SK-N-SH (cell line): ENCODE results near the gene C6orf15. TPM values are rescaled to one million over a fixed set of nuclear protein-coding genes. Genes with fewer than 3 reads are reported as not detected.

Source experiments
- CTCF ChIA-PET: fragments of 300-600, 350-600 bp; formaldehyde crosslinking; extraction: SDS; loops from one replicate; lab custom pipeline; 2021; lab: Yijun Ruan, JAX
- POLR2A ChIA-PET: fragments of 350-600 bp; sonication (Branson Sonifier 250); formaldehyde crosslinking; extraction: SDS; loops from one replicate; lab custom pipeline; 2020; ENCODE audit warnings: antibody characterized with exemption, inconsistent platforms; lab: Yijun Ruan, JAX
- DNase-seq: peaks from one replicate; pipeline ENCODE4 v3.0.0; 2012
- H2AFZ ChIP-seq: fragments of 200-600 bp; sonication (generic); 2 replicates; pipeline ENCODE4 v1.8.1; 2016; ENCODE audit warnings: antibody characterized with exemption, mild to moderate bottlenecking, low read depth
- H3F3A ChIP-seq: fragments of 200-600 bp; sonication (generic); replicated peaks from 2 replicates; pipeline ENCODE3; 2016; ENCODE audit warnings: antibody characterized with exemption, mild to moderate bottlenecking; ENCODE audit not compliant: insufficient read depth
- H3K27ac ChIP-seq, 2 experiments: fragments of 200-500 bp in 1 of 2; fragments of 200-600 bp in 1 of 2; sonication (Bioruptor generic) in 1 of 2; sonication (generic), shearing (Covaris generic) in 1 of 2; 2 replicates each; pipeline versions ENCODE4 v1.5.1 to v1.6.1; 2014 to 2016; ENCODE audit warnings: low read depth in 2 of 2, inconsistent platforms in 1 of 2, low read length in 1 of 2, mild to moderate bottlenecking in 1 of 2, mixed read lengths in 1 of 2
- H3K27me3 ChIP-seq: fragments of 200-600 bp; sonication (generic), shearing (Covaris generic); 2 replicates; pipeline ENCODE4 v1.6.1; 2016; ENCODE audit warnings: mixed run types; ENCODE audit not compliant: insufficient read depth
- H3K36me3 ChIP-seq, 2 experiments: fragments of 200-500 bp in 1 of 2; fragments of 200-600 bp in 1 of 2; sonication (Bioruptor generic) in 1 of 2; sonication (generic) in 1 of 2; replicated peaks in 1 of 2; 2 replicates each; pipeline versions ENCODE3 to v1.5.1; 2014 to 2016; ENCODE audit warnings: low read length in 1 of 2, mild to moderate bottlenecking in 1 of 2; ENCODE audit not compliant: insufficient read depth in 2 of 2, control insufficient read depth in 1 of 2
- H3K4me1 ChIP-seq, 2 experiments: fragments of 200-500 bp in 1 of 2; fragments of 200-600 bp in 1 of 2; sonication (Bioruptor generic) in 1 of 2; sonication (generic), shearing (Covaris generic) in 1 of 2; 2 replicates each; pipeline versions ENCODE4 v1.5.1 to v1.6.1; 2014 to 2016; ENCODE audit warnings: low read depth in 1 of 2, low read length in 1 of 2, mixed run types in 1 of 2; ENCODE audit not compliant: insufficient read depth in 2 of 2, control insufficient read depth in 1 of 2
- H3K4me2 ChIP-seq: fragments of 200-600 bp; sonication (generic), shearing (Covaris generic); 2 replicates; pipeline ENCODE4 v1.6.1; 2017; ENCODE audit warnings: mixed run types
- H3K4me3 ChIP-seq, 2 experiments: fragments of 200-500 bp in 1 of 2; fragments of 200-600 bp in 1 of 2; sonication (Bioruptor generic) in 1 of 2; sonication (generic), shearing (Covaris generic) in 1 of 2; 2 replicates each; pipeline versions ENCODE4 v1.5.1 to v1.8.1; 2014 to 2016; ENCODE audit warnings: low read depth in 2 of 2, inconsistent platforms in 1 of 2, low read length in 1 of 2, mild to moderate bottlenecking in 1 of 2, mixed read lengths in 1 of 2, moderate library complexity in 1 of 2
- H3K79me2 ChIP-seq: fragments of 200-600 bp; sonication (generic); 2 replicates; pipeline ENCODE4 v1.8.1; 2017; ENCODE audit warnings: mild to moderate bottlenecking; ENCODE audit not compliant: insufficient read depth
- H3K9ac ChIP-seq: fragments of 200-600 bp; sonication (generic); 2 replicates; pipeline ENCODE4 v1.6.1; 2017; ENCODE audit warnings: mixed run types
- H3K9me2 ChIP-seq: fragments of 200-600 bp; sonication (generic); 2 replicates; pipeline ENCODE4 v1.6.1; 2017; ENCODE audit warnings: mixed run types
- H3K9me3 ChIP-seq: fragments of 200-600 bp; sonication (generic); 2 replicates; pipeline ENCODE4 v1.6.1; 2017; ENCODE audit warnings: mixed run types, mild to moderate bottlenecking, moderate library complexity
- H4K20me1 ChIP-seq: fragments of 200-600 bp; sonication (generic); 2 replicates; pipeline ENCODE4 v1.6.1; 2017; ENCODE audit warnings: mild to moderate bottlenecking, mixed run types; ENCODE audit not compliant: insufficient read depth
- EP300 ChIP-seq, 2 experiments: IDR thresholded peaks; 2 replicates each; pipeline versions ENCODE4 v1.4.0 to v1.6.1; 2012; ENCODE audit warnings: borderline replicate concordance in 1 of 2, low read depth in 1 of 2, low read length in 1 of 2
- FOSL2 ChIP-seq: IDR thresholded peaks from 2 replicates; pipeline ENCODE4 v1.4.0; 2012; ENCODE audit warnings: low read depth, mild to moderate bottlenecking, moderate library complexity, borderline replicate concordance
- FOXJ3 ChIP-seq: sonication (generic); formaldehyde crosslinking; IDR thresholded peaks from 2 replicates; pipeline ENCODE4 v1.5.1; 2020; ENCODE audit warnings: mild to moderate bottlenecking, missing genetic modification reagents
- FOXM1 ChIP-seq: IDR thresholded peaks from 2 replicates; pipeline ENCODE4 v1.4.0; 2012; ENCODE audit warnings: low read depth, mild to moderate bottlenecking
- JUND ChIP-seq: IDR thresholded peaks from 2 replicates; pipeline ENCODE4 v1.4.0; 2012
- SMC3 ChIP-seq: IDR thresholded peaks from 2 replicates; pipeline ENCODE4 v1.6.1; 2012; ENCODE audit warnings: low read depth, low read length, improper control_type of control experiment
- TEAD4 ChIP-seq: IDR thresholded peaks from 2 replicates; pipeline ENCODE4 v1.4.0; 2012; ENCODE audit warnings: mild to moderate bottlenecking, borderline replicate concordance; ENCODE audit not compliant: insufficient read depth
- WGBS: methylation state at CpG from one replicate; pipeline ENCODE4 v1.1.6; 2017; ENCODE audit warnings: low lambda C conversion rate; 5-methylcytosine and 5-hydroxymethylcytosine counted together
- polyA plus RNA-seq, 3 experiments: library from polyadenylated mRNA; depleted of rRNA; stranded (reverse); fragments of >200 nt; gene quantifications; 2 replicates each; pipeline ENCODE4 v1.2.3, GENCODE V29; 2012
- TF ChIP-seq, protein P1 (sequence below): IDR thresholded peaks from 2 replicates; pipeline ENCODE4 v1.4.0; 2012; ENCODE audit warnings: low read depth
- TF ChIP-seq, protein P2 (sequence below): fragments of 200-600 bp; sonication (generic); IDR thresholded peaks from 2 replicates; pipeline ENCODE4 v1.6.1; 2017; ENCODE audit warnings: antibody characterized with exemption, mild to moderate bottlenecking, moderate library complexity
- TF ChIP-seq, protein P3 (sequence below): fragments of 150-350 bp; IDR thresholded peaks from 2 replicates; pipeline ENCODE4 v1.6.1; 2016; ENCODE audit warnings: mild to moderate bottlenecking, low read depth, low read length

The C6orf15 gene
- polyA plus RNA-seq, 1 of the 3 experiments (the other 2 are of a cell fraction), result not detected

DNA sequence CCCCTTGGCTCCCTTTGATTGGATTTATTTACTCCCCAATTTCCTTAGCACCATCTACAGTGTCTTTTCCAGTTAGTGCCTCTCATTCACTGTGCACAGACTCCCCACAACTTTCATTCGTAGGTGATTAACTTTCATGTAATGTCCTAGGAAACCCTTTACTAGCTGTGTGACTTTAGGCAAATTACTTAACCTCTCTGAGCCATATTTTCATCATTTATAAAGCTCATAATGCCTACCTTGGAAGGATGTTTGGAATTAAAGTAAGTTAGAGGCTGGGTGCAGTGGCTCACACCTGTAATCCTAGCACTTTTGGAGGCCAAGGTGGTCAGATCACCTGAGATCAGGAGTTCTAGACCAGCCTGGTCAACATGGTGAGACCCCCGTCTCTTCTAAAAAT lies 20.1 kb downstream of the C6orf15 start:
- no peak overlapping the region for H3K4me3 ChIP-seq
- CTCF ChIA-PET, result interaction anchor here (0.7 to 2.4 kb wide), 5 partner anchors 9 to 552 kb away, joined by 3 to 12 read pairs (median 4); no protein-coding TSS in a partner anchor

DNA sequence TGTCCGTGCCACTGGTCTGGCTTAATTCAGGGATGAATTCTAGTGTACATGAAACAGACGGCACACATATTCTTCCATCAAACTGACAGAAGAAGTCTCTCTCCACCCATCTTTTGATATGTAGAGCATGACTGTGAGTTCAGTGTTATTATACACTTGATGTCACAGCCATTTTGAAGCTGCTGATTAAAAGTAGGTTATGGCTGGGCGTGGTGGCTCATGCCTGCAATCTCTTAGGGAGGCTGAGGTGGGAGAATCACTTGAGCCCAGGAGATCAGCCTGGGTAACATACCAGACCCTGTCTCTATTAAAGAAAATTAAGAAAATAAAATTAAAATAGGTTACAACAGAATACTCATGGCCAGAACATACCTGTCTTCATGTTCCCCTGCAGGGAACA lies 20.7 kb downstream of the C6orf15 start:
- Histone ChIP-seq H3K4me2 (no peak overlapping the region), H3K36me3 (no peaks in the 10 kb centered on the region), H3K9ac (no peak overlapping the region), H3K4me3 (no peak overlapping the region), H3F3A (peaks cover 26% of the 10 kb centered on the region), H2AFZ (no peak overlapping the region), H3K9me2 (no peaks in the 10 kb centered on the region), H4K20me1 (no peaks in the 10 kb centered on the region), H3K9me3 (no peaks in the 10 kb centered on the region), H3K27me3 (no peaks in the 10 kb centered on the region), H3K27ac (no peak overlapping the region), H3K79me2 (no peaks in the 10 kb centered on the region; the same call in 1 of the 2 replicates), H3K4me1 (peaks cover 11 to 18% of the 10 kb centered on the region in 2 experiments; a peak in 3 of 4 replicates)
- DNase-seq, result no peak
- 41% methylated on average over 3 of the region's 3 CpGs for WGBS
- TF ChIP-seq TEAD4 (no peak), FOXJ3 (CRISPR knock-in tag) (no peak)
- POLR2A ChIA-PET, result no interaction called here
- CTCF ChIA-PET, result interaction anchor here (0.9 to 2.4 kb wide), 5 partner anchors 12 to 551 kb away, joined by 3 to 12 read pairs (median 4); no protein-coding TSS in a partner anchor

More for the DNA sequence above, 20.1 kb downstream of the C6orf15 start:
- TF ChIP-seq EP300 (IDR thresholded peaks at IDR 0.05; ENCODE audit: borderline replicate concordance in 1 of 2, low read depth in 1 of 2, low read length in 1 of 2) (no peak), SMC3 (no peak), FOSL2 (no peak), FOXM1 (no peak), TEAD4 (no peak), JUND (no peak)
- TF ChIP-seq, protein P1, sequence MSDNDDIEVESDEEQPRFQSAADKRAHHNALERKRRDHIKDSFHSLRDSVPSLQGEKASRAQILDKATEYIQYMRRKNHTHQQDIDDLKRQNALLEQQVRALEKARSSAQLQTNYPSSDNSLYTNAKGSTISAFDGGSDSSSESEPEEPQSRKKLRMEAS, result no peak
- TF ChIP-seq, protein P2, sequence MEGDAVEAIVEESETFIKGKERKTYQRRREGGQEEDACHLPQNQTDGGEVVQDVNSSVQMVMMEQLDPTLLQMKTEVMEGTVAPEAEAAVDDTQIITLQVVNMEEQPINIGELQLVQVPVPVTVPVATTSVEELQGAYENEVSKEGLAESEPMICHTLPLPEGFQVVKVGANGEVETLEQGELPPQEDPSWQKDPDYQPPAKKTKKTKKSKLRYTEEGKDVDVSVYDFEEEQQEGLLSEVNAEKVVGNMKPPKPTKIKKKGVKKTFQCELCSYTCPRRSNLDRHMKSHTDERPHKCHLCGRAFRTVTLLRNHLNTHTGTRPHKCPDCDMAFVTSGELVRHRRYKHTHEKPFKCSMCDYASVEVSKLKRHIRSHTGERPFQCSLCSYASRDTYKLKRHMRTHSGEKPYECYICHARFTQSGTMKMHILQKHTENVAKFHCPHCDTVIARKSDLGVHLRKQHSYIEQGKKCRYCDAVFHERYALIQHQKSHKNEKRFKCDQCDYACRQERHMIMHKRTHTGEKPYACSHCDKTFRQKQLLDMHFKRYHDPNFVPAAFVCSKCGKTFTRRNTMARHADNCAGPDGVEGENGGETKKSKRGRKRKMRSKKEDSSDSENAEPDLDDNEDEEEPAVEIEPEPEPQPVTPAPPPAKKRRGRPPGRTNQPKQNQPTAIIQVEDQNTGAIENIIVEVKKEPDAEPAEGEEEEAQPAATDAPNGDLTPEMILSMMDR, result no peak
- TF ChIP-seq, protein P3, sequence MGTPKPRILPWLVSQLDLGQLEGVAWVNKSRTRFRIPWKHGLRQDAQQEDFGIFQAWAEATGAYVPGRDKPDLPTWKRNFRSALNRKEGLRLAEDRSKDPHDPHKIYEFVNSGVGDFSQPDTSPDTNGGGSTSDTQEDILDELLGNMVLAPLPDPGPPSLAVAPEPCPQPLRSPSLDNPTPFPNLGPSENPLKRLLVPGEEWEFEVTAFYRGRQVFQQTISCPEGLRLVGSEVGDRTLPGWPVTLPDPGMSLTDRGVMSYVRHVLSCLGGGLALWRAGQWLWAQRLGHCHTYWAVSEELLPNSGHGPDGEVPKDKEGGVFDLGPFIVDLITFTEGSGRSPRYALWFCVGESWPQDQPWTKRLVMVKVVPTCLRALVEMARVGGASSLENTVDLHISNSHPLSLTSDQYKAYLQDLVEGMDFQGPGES, result no peak
- H3K9me3 ChIP-seq, result no peaks in the 10 kb centered on the region
- no peaks in the 10 kb centered on the region for H3K9me2 ChIP-seq
- peaks cover 21% of the 10 kb centered on the region for H3F3A ChIP-seq
- no peak overlapping the region for H3K27ac ChIP-seq
- H3K4me2 ChIP-seq, result no peak overlapping the region
- 71% methylated on average over 2 of the region's 2 CpGs for WGBS
- no peak overlapping the region for H3K9ac ChIP-seq
- DNase-seq, result no peak
- POLR2A ChIA-PET, result no interaction called here
- H3K36me3 ChIP-seq, result no peaks in the 10 kb centered on the region
- no peaks in the 10 kb centered on the region for H4K20me1 ChIP-seq
- H3K27me3 ChIP-seq, result no peaks in the 10 kb centered on the region
- H3K79me2 ChIP-seq, result no peaks in the 10 kb centered on the region; the same call in 1 of the 2 replicates
- no peak overlapping the region for H2AFZ ChIP-seq
- peaks cover 8 to 15% of the 10 kb centered on the region in 2 experiments; a peak in 3 of 4 replicates for H3K4me1 ChIP-seq
